DOHH2 (cell line): ENCODE data around the gene SP6.

Experiments
- CTCF ChIP-seq: fragments of 200-600 bp; sonication (generic); IDR thresholded peaks from one replicate; pipeline ENCODE4 v1.5.1; 2014; ENCODE audit warnings: antibody characterized with exemption, mild to moderate bottlenecking, low read depth, low read length; ENCODE audit not compliant: poor library complexity, severe bottlenecking
- EZH2phosphoT487 ChIP-seq: fragments of 200-600 bp; sonication (generic); IDR thresholded peaks from 2 replicates; pipeline ENCODE4 v1.6.1; 2017; ENCODE audit warnings: borderline replicate concordance, mild to moderate bottlenecking, antibody characterized with exemption, low read length, moderate library complexity, mixed read lengths

- TF ChIP-seq EZH2phosphoT487 (no peak), CTCF (no peak)
These were observed 34.7 kb downstream of the SP6 start for GRCh38 chr17:47816111-47816735.
